ENCODE measurements around the gene TNFSF18. TPM values are rescaled to one million over a fixed set of nuclear protein-coding genes. Genes with fewer than 3 reads are reported as not detected.

The TNFSF18 gene
- polyA plus RNA-seq, 1 donor from 2014 or later, result not detected

DNA sequence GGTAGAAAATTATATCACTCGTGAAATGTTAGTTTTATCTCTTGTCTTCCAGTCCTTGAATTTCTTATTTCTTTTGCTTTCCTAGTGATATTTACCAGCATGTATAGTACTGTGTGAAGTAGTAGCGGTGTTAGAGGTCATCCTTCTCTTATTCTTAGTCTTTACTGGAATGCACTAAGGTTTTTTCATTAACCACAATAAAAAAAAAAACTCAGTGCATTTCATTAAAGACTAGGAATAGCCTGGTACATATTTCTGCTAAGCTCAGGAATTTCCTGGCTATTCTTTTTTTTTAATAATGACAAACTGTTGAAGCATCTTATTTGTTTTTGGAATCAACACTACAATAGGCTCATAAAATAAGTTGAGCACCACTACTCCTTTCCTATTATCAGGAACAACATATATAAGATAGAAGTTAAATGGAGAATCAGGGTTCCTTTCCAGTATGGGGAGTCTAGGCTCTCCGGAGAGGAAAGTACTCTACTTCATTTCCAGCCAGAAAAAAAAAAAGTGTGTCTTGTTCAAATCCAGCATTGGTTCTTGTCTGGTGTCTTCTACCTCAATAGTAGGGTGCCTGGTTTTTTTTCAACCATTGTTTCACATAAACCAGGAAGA lies 60.0 kb downstream of the TNFSF18 start:
- H3K27me3 ChIP-seq (ENCODE audit: insufficient read depth, low read depth, low read length), result no peaks in the 10 kb centered on the region
- no peak overlapping the region for H3K9ac ChIP-seq (ENCODE audit: low read length)
- TF ChIP-seq, protein P1, sequence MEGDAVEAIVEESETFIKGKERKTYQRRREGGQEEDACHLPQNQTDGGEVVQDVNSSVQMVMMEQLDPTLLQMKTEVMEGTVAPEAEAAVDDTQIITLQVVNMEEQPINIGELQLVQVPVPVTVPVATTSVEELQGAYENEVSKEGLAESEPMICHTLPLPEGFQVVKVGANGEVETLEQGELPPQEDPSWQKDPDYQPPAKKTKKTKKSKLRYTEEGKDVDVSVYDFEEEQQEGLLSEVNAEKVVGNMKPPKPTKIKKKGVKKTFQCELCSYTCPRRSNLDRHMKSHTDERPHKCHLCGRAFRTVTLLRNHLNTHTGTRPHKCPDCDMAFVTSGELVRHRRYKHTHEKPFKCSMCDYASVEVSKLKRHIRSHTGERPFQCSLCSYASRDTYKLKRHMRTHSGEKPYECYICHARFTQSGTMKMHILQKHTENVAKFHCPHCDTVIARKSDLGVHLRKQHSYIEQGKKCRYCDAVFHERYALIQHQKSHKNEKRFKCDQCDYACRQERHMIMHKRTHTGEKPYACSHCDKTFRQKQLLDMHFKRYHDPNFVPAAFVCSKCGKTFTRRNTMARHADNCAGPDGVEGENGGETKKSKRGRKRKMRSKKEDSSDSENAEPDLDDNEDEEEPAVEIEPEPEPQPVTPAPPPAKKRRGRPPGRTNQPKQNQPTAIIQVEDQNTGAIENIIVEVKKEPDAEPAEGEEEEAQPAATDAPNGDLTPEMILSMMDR (IDR thresholded peaks at IDR 0.05; ENCODE audit: poor library complexity, severe bottlenecking), result no peak
- TF ChIP-seq POLR2AphosphoS5 (IDR thresholded peaks at IDR 0.05) (no peak), EZH2 (IDR thresholded peaks at IDR 0.05; ENCODE audit: borderline replicate concordance, insufficient read depth, low read length, poor library complexity, severe bottlenecking) (no peak)
- no peaks in the 10 kb centered on the region for H3F3A ChIP-seq (ENCODE audit: insufficient read depth, low read length, poor library complexity, severe bottlenecking)
- H3K79me2 ChIP-seq (replicated peaks; ENCODE audit: insufficient read depth, low read length), result no peaks in the 10 kb centered on the region
- no peaks in the 10 kb centered on the region for H3K36me3 ChIP-seq (ENCODE audit: insufficient read depth, low read length)
- H3K9me3 ChIP-seq (ENCODE audit: low read length), result no peaks in the 10 kb centered on the region
- no peaks in the 10 kb centered on the region for H4K20me1 ChIP-seq (ENCODE audit: insufficient read depth)
- H2AFZ ChIP-seq (ENCODE audit: low read depth, low read length), result no peak overlapping the region
- H3K4me3 ChIP-seq (ENCODE audit: low read length), result no peak overlapping the region
- no peak overlapping the region for H3K27ac ChIP-seq (ENCODE audit: low read length)
- no peaks in the 10 kb centered on the region for H3K9me2 ChIP-seq (ENCODE audit: insufficient read depth, low read length)
- no peak overlapping the region for H3K4me2 ChIP-seq (ENCODE audit: low read length)

Other genes starting within 250 kb of the TNFSF18 start
- 0.98 and 1.0 TPM in 2 replicates for gene TNFSF4, start 156.4 kb upstream of the TNFSF18 start, polyA plus RNA-seq

All from neural cell (in vitro differentiated cells).